NCI-H1105 (cell line): Measurements from ENCODE around the gene VPS52.
A peak's percentile ranks its signal among the peaks of the same experiment; 100 is the strongest.
"Not testable (repeated sequence)": the region's sequence is repeated elsewhere in the genome, so short reads cannot be mapped to it uniquely, and the experiment has no call there.

ENCODE experiments used
- DNase-seq: peaks from one replicate; lab custom pipeline; 2025; lab: John Stamatoyannopoulos, UW

The VPS52 gene

GRCh38 chr6:33250731-33251130 lies 20.9 kb downstream of the VPS52 start:
- no peak for DNase-seq

- DNase-seq: no peak
These were observed 21.7 kb downstream of the VPS52 start for GRCh38 chr6:33249732-33250630.

- peak; percentile 98 for DNase-seq
These were observed 22.5 kb downstream of the VPS52 start for GRCh38 chr6:33248932-33249731.

GRCh38 chr6:33248643-33248931 lies 23.1 kb downstream of the VPS52 start:
- no peak for DNase-seq

- DNase-seq: peak; percentile 76
These were observed 23.6 kb downstream of the VPS52 start for GRCh38 chr6:33247977-33248642.

- no peak for DNase-seq
These were observed 28.2 kb downstream of the VPS52 start for GRCh38 chr6:33243476-33243875.

- DNase-seq: no peak
These were observed 29.7 kb downstream of the VPS52 start for GRCh38 chr6:33241968-33242367.

GRCh38 chr6:33237741-33238140 lies 33.9 kb downstream of the VPS52 start:
- DNase-seq: no peak

GRCh38 chr6:33236852-33237251 lies 34.8 kb downstream of the VPS52 start:
- DNase-seq: no peak

- DNase-seq: no peak
These were observed 35.3 kb downstream of the VPS52 start for GRCh38 chr6:33236328-33236727.

GRCh38 chr6:33235221-33235634 lies 36.4 kb downstream of the VPS52 start:
- no peak for DNase-seq

- not testable (repeated sequence) for DNase-seq
These were observed 45.1 kb downstream of the VPS52 start for GRCh38 chr6:33226503-33227120.

GRCh38 chr6:33217681-33218080 lies 54.0 kb downstream of the VPS52 start:
- no peak for DNase-seq

GRCh38 chr6:33217246-33217645 lies 54.4 kb downstream of the VPS52 start:
- no peak for DNase-seq

GRCh38 chr6:33216117-33216649 lies 55.5 kb downstream of the VPS52 start:
- no peak for DNase-seq

GRCh38 chr6:33215271-33216116 lies 56.2 kb downstream of the VPS52 start:
- DNase-seq: no peak

- no peak for DNase-seq
These were observed 57.7 kb downstream of the VPS52 start for GRCh38 chr6:33213989-33214335.

- DNase-seq: no peak
These were observed 58.3 kb downstream of the VPS52 start for GRCh38 chr6:33213166-33213988.

GRCh38 chr6:33212857-33213165 lies 58.9 kb downstream of the VPS52 start:
- DNase-seq: no peak

GRCh38 chr6:33211666-33212422 lies 59.8 kb downstream of the VPS52 start:
- no peak for DNase-seq
